ENCODE data around the gene RGSL1.

DNA sequence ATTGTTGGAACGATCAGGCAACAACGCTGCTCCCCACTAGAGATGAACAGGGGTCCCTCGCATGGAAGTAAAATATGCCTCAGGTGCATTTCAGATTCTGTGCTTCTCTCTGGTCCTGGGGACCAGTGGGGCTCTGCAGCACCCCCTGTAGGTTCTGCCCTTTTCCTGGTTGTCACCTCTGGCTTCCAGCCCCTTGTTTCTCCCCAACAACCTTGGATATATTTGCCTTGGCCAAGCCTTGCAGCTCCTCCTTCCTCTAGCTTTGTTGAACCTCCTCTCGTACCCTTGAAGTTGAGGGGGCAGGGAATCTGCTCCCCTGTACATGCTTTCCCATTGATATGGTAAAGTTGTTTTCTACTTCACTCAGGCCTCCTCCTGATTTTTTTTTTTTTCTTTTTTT, 5.4 kb upstream of the RGSL1 start:
- TF ChIP-seq, protein P1, sequence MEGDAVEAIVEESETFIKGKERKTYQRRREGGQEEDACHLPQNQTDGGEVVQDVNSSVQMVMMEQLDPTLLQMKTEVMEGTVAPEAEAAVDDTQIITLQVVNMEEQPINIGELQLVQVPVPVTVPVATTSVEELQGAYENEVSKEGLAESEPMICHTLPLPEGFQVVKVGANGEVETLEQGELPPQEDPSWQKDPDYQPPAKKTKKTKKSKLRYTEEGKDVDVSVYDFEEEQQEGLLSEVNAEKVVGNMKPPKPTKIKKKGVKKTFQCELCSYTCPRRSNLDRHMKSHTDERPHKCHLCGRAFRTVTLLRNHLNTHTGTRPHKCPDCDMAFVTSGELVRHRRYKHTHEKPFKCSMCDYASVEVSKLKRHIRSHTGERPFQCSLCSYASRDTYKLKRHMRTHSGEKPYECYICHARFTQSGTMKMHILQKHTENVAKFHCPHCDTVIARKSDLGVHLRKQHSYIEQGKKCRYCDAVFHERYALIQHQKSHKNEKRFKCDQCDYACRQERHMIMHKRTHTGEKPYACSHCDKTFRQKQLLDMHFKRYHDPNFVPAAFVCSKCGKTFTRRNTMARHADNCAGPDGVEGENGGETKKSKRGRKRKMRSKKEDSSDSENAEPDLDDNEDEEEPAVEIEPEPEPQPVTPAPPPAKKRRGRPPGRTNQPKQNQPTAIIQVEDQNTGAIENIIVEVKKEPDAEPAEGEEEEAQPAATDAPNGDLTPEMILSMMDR (conservative IDR thresholded peaks at IDR 0.05 in 1 of 2, IDR thresholded peaks at IDR 0.05 in 1 of 2; ENCODE audit: extremely low read depth in 1 of 2, insufficient read depth in 1 of 2, low read depth in 1 of 2, low read length in 2 of 2): peak in 1 of 2 donors; percentile 19
- TF ChIP-seq EZH2 (IDR thresholded peaks at IDR 0.05; ENCODE audit: borderline replicate concordance, low read length): no peak
